HEK293 (cell line): Measurements from ENCODE around the gene ATP2A2.

ENCODE experiments used
- CTCF ChIP-seq: fragments of 450-650 bp; formaldehyde crosslinking; IDR thresholded peaks from 2 replicates; pipeline ENCODE4 v1.5.1; 2016; ENCODE audit warnings: missing biosample characterization, missing genetic modification characterization
- KLF7 ChIP-seq: fragments of 450-650 bp; formaldehyde crosslinking; IDR thresholded peaks from 2 replicates; pipeline ENCODE4 v1.5.1; 2016; ENCODE audit warnings: missing biosample characterization, missing genetic modification characterization, borderline replicate concordance
- TSHZ1 ChIP-seq: fragments of 450-650 bp; formaldehyde crosslinking; IDR thresholded peaks from 2 replicates; pipeline ENCODE4 v1.5.1; 2016; ENCODE audit warnings: missing biosample characterization, missing genetic modification characterization, borderline replicate concordance
- WT1 ChIP-seq: fragments of 450-650 bp; formaldehyde crosslinking; IDR thresholded peaks from 2 replicates; pipeline ENCODE4 v1.5.1; 2016; ENCODE audit warnings: missing biosample characterization, missing genetic modification characterization
- YY1 ChIP-seq: fragments of 450-650 bp; formaldehyde crosslinking; IDR thresholded peaks from 2 replicates; pipeline ENCODE4 v1.5.1; 2018; ENCODE audit warnings: missing biosample characterization, missing genetic modification characterization
- ZEB2 ChIP-seq: fragments of 450-650 bp; formaldehyde crosslinking; IDR thresholded peaks from 2 replicates; pipeline ENCODE4 v1.5.1; 2016; ENCODE audit warnings: missing biosample characterization, missing genetic modification characterization
- ZFP37 ChIP-seq: fragments of 450-650 bp; formaldehyde crosslinking; IDR thresholded peaks from 2 replicates; pipeline ENCODE4 v1.5.1; 2016; ENCODE audit warnings: missing biosample characterization, missing genetic modification characterization
- ZNF24 ChIP-seq: fragments of 450-650 bp; formaldehyde crosslinking; IDR thresholded peaks from 2 replicates; pipeline ENCODE4 v1.5.1; 2016; ENCODE audit warnings: missing biosample characterization, missing genetic modification characterization
- ZNF292 ChIP-seq: fragments of 450-650 bp; formaldehyde crosslinking; IDR thresholded peaks from 2 replicates; pipeline ENCODE4 v1.5.1; 2016; ENCODE audit warnings: low read depth, missing biosample characterization, missing genetic modification characterization, borderline replicate concordance
- ZNF324 ChIP-seq: fragments of 450-650 bp; formaldehyde crosslinking; IDR thresholded peaks from 2 replicates; pipeline ENCODE4 v1.5.1; 2016; ENCODE audit warnings: missing biosample characterization, missing genetic modification characterization
- ZNF404 ChIP-seq: fragments of 450-650 bp; formaldehyde crosslinking; IDR thresholded peaks from 2 replicates; pipeline ENCODE4 v1.5.1; 2017; ENCODE audit warnings: missing biosample characterization, missing genetic modification characterization
- ZNF639 ChIP-seq: fragments of 450-650 bp; formaldehyde crosslinking; IDR thresholded peaks from 2 replicates; pipeline ENCODE4 v1.5.1; 2016; ENCODE audit warnings: missing biosample characterization, missing genetic modification characterization
- TF ChIP-seq, protein P1 (sequence below): fragments of 450-650 bp; formaldehyde crosslinking; IDR thresholded peaks from 2 replicates; pipeline ENCODE4 v1.5.1; 2016; ENCODE audit warnings: missing biosample characterization, missing genetic modification characterization, low read depth

GRCh38 chr12:110266381-110266960 is 14.6 kb upstream of the ATP2A2 start:
- TF ChIP-seq YY1 (no peak), TSHZ1 (no peak), ZNF404 (tag by site-specific recombination) (no peak), ZNF24 (tag by site-specific recombination) (no peak), ZFP37 (tag by site-specific recombination) (no peak), ZNF324 (tag by site-specific recombination) (no peak), ZNF639 (tag by site-specific recombination) (no peak), WT1 (tag by site-specific recombination) (peak; percentile 71), KLF7 (tag by site-specific recombination) (no peak), CTCF (tag by site-specific recombination) (no peak), ZNF292 (tag by site-specific recombination) (no peak), ZEB2 (tag by site-specific recombination) (no peak)
- TF ChIP-seq, protein P1, sequence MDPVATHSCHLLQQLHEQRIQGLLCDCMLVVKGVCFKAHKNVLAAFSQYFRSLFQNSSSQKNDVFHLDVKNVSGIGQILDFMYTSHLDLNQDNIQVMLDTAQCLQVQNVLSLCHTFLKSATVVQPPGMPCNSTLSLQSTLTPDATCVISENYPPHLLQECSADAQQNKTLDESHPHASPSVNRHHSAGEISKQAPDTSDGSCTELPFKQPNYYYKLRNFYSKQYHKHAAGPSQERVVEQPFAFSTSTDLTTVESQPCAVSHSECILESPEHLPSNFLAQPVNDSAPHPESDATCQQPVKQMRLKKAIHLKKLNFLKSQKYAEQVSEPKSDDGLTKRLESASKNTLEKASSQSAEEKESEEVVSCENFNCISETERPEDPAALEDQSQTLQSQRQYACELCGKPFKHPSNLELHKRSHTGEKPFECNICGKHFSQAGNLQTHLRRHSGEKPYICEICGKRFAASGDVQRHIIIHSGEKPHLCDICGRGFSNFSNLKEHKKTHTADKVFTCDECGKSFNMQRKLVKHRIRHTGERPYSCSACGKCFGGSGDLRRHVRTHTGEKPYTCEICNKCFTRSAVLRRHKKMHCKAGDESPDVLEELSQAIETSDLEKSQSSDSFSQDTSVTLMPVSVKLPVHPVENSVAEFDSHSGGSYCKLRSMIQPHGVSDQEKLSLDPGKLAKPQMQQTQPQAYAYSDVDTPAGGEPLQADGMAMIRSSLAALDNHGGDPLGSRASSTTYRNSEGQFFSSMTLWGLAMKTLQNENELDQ (tag by site-specific recombination): no peak
